Measurements from ENCODE around the gene IL5RA. TPM values are rescaled to one million over a fixed set of nuclear protein-coding genes. Genes with fewer than 3 reads are reported as not detected.

Gene IL5RA
- total and polyA plus RNA-seq, 10 of the 15 experiments (the other 5 are each of a cell fraction or from before 2014, with no cell fraction given): 0.04 to 0.53 (median 0.14) TPM; not detected in 6

Small RNA genes within 50 kb of the gene (small RNA-seq; reads per million reads assigned to genes)
- gene RF00416: not detected

Other genes with a start within 250 kb of the IL5RA start
- 33.6 and 35.4 TPM in 2 replicates for gene TRNT1, start 16.6 kb upstream of the IL5RA start, total RNA-seq (2014; rRNA removed)
- gene TRNT1, start 16.6 kb upstream of the IL5RA start, total RNA-seq (2014; rRNA removed; fragmentation: Illumina TruSeq; extraction: Trizol): 34.6 and 37.9 TPM in 2 replicates
- gene TRNT1, start 16.6 kb upstream of the IL5RA start, total RNA-seq (2021): 28.1 and 33.8 TPM in 2 replicates
- 28.6 and 46.8 TPM in 2 replicates for gene TRNT1, start 16.6 kb upstream of the IL5RA start, polyA plus RNA-seq (2011; rRNA removed)
- gene TRNT1, start 16.6 kb upstream of the IL5RA start, polyA plus RNA-seq (2014; fragmentation: Illumina TruSeq; extraction: Trizol): 34.1 and 42.7 TPM in 2 replicates
- gene TRNT1, start 16.6 kb upstream of the IL5RA start, polyA plus RNA-seq (2014; fragmentation: Nextera tagmentation; extraction: Ambion mirVana): 10 to 100 TPM; 37.9 to 45.1 TPM
- gene TRNT1, start 16.6 kb upstream of the IL5RA start, polyA plus RNA-seq (2014; rRNA removed): 32.2 and 35.5 TPM in 2 replicates
- gene TRNT1, start 16.6 kb upstream of the IL5RA start, polyA plus RNA-seq (2016; fragmentation: Nextera tagmentation; extraction: Ambion mirVana): 10 to 100 TPM; 54.4 to 54.9 TPM
- 24.5 and 26.5 TPM in 2 replicates for gene CRBN, start 69.3 kb upstream of the IL5RA start, total RNA-seq (2014; rRNA removed)
- gene CRBN, start 69.3 kb upstream of the IL5RA start, total RNA-seq (2014; rRNA removed; fragmentation: Illumina TruSeq; extraction: Trizol): 32.4 and 32.5 TPM in 2 replicates
- 23.4 and 28.3 TPM in 2 replicates for gene CRBN, start 69.3 kb upstream of the IL5RA start, total RNA-seq (2021)
- 45.1 and 62.8 TPM in 2 replicates for gene CRBN, start 69.3 kb upstream of the IL5RA start, polyA plus RNA-seq (2011; rRNA removed)
- gene CRBN, start 69.3 kb upstream of the IL5RA start, polyA plus RNA-seq (2014; fragmentation: Illumina TruSeq; extraction: Trizol): 26.1 and 35.8 TPM in 2 replicates
- gene CRBN, start 69.3 kb upstream of the IL5RA start, polyA plus RNA-seq (2014; fragmentation: Nextera tagmentation; extraction: Ambion mirVana): 100 to 1,000 TPM; 110 to 115 TPM
- 20.2 and 21.7 TPM in 2 replicates for gene CRBN, start 69.3 kb upstream of the IL5RA start, polyA plus RNA-seq (2014; rRNA removed)
- gene CRBN, start 69.3 kb upstream of the IL5RA start, polyA plus RNA-seq (2016; fragmentation: Nextera tagmentation; extraction: Ambion mirVana): 10 to 100 TPM; 39.2 to 42.1 TPM

Data from GM12878 (cell line).